H1 (cell line): ENCODE results near the gene CRNKL1. TPM values are rescaled to one million over a fixed set of nuclear protein-coding genes. Genes with fewer than 3 reads are reported as not detected.

ENCODE experiments used
- CTCF ChIA-PET: fragments of 300-600 bp; sonication (Branson Sonifier 250); formaldehyde crosslinking; loops from one replicate; lab custom pipeline; 2021; ENCODE audit not compliant: partially characterized antibody; lab: Charles Lee
- POLR2A ChIA-PET: fragments of 300-600 bp; sonication (Branson Sonifier 250); formaldehyde crosslinking; loops from one replicate; lab custom pipeline; 2021; ENCODE audit warnings: inconsistent platforms; ENCODE audit not compliant: partially characterized antibody; lab: Charles Lee
- DNase-seq, 2 experiments: peaks; one replicate each; pipeline versions ENCODE4 v3.0.0 to v3.0.0-alpha.2; 2010 to 2022; ENCODE audit warnings: low spot score in 2 of 2, low read depth in 1 of 2, mixed read lengths in 1 of 2
- FAIRE-seq: peaks from 2 replicates; lab custom pipeline; 2011; peaks lifted over from hg19 to GRCh38; lab: Jason Lieb, UNC
- H2AFZ ChIP-seq: 2 replicates; pipeline ENCODE4 v1.8.1; 2012; ENCODE audit warnings: low read length, inconsistent platforms
- H2AK5ac ChIP-seq: 2 replicates; pipeline ENCODE4 v1.6.1; 2013; ENCODE audit warnings: low read depth, low read length
- H2BK120ac ChIP-seq: replicated peaks from 2 replicates; pipeline ENCODE3; 2013; ENCODE audit warnings: low read depth, low read length, inconsistent platforms
- H2BK12ac ChIP-seq: 2 replicates; pipeline ENCODE4 v1.6.1; 2013; ENCODE audit warnings: low read depth, low read length
- H2BK15ac ChIP-seq: 2 replicates; pipeline ENCODE4 v1.6.1; 2013; ENCODE audit warnings: low read length
- H2BK20ac ChIP-seq: 2 replicates; pipeline ENCODE4 v1.6.1; 2013; ENCODE audit warnings: low read length
- H2BK5ac ChIP-seq: 2 replicates; pipeline ENCODE4 v1.6.1; 2013; ENCODE audit warnings: low read depth, low read length
- H3K14ac ChIP-seq: 2 replicates; pipeline ENCODE4 v1.6.1; 2013; ENCODE audit warnings: inconsistent platforms; ENCODE audit not compliant: insufficient read length
- H3K18ac ChIP-seq: 2 replicates; pipeline ENCODE4 v1.6.1; 2013; ENCODE audit warnings: low read length; ENCODE audit errors: extremely low read depth
- H3K23ac ChIP-seq: 2 replicates; pipeline ENCODE4 v1.6.1; 2013; ENCODE audit warnings: inconsistent platforms; ENCODE audit not compliant: insufficient read length
- H3K23me2 ChIP-seq: 2 replicates; pipeline ENCODE4 v1.6.1; 2013; ENCODE audit warnings: low read depth, low read length
- H3K27ac ChIP-seq: 2 replicates; pipeline ENCODE4 v1.6.1; 2011; ENCODE audit warnings: low read depth, low read length, inconsistent platforms
- H3K27me3 ChIP-seq, 4 experiments: replicated peaks in 1 of 4; 1 replicate in 1 of 4; 2 replicates in 3 of 4; pipeline versions ENCODE4 v1.6.1 to v1.8.1; 2011 to 2013; ENCODE audit warnings: low read length in 3 of 4, mild to moderate bottlenecking in 3 of 4, inconsistent platforms in 2 of 4, mixed read lengths in 2 of 4, moderate library complexity in 1 of 4; ENCODE audit not compliant: control insufficient read depth in 3 of 4, insufficient read depth in 3 of 4; ENCODE audit errors: extremely low read depth in 1 of 4
- H3K36me3 ChIP-seq, 4 experiments: 2 replicates each; pipeline versions ENCODE4 v1.6.1 to v1.8.1; 2011 to 2013; ENCODE audit warnings: mild to moderate bottlenecking in 4 of 4, low read length in 3 of 4, moderate library complexity in 2 of 4, control low read depth in 1 of 4, inconsistent platforms in 1 of 4; ENCODE audit not compliant: insufficient read depth in 4 of 4, control insufficient read depth in 2 of 4
- H3K4ac ChIP-seq: replicated peaks from 2 replicates; pipeline ENCODE3; 2013; ENCODE audit warnings: low read length, low read depth, mixed read lengths, inconsistent platforms; ENCODE audit not compliant: insufficient read length
- H3K4me1 ChIP-seq, 4 experiments: replicated peaks in 1 of 4; 1 replicate in 1 of 4; 2 replicates in 3 of 4; pipeline versions ENCODE4 v1.6.1 to v1.8.1; 2011 to 2013; ENCODE audit warnings: low read length in 3 of 4, inconsistent platforms in 2 of 4, mixed read lengths in 1 of 4; ENCODE audit not compliant: insufficient read depth in 4 of 4, control insufficient read depth in 3 of 4
- H3K4me2 ChIP-seq, 2 experiments: 2 replicates each; pipeline versions ENCODE4 v1.6.1 to v1.8.1; 2011 to 2013; ENCODE audit warnings: low read depth in 2 of 2, low read length in 2 of 2, control low read depth in 1 of 2, inconsistent platforms in 1 of 2, mild to moderate bottlenecking in 1 of 2; ENCODE audit not compliant: insufficient read depth in 1 of 2
- H3K4me3 ChIP-seq, 4 experiments: fragments of 200-600, 300-600 bp in 1 of 4; sonication (generic), shearing (Covaris generic), sonication (Bioruptor Twin) in 1 of 4; 2 replicates each; pipeline versions ENCODE4 v1.5.1 to v1.8.1; 2011 to 2016; ENCODE audit warnings: low read length in 4 of 4, low read depth in 3 of 4, control low read depth in 2 of 4, inconsistent platforms in 2 of 4, mild to moderate bottlenecking in 2 of 4, mixed read lengths in 1 of 4, moderate library complexity in 1 of 4; ENCODE audit not compliant: insufficient read depth in 2 of 4; ENCODE audit errors: extremely low read depth in 1 of 4
- H3K56ac ChIP-seq: replicated peaks from 2 replicates; pipeline ENCODE3; 2013; ENCODE audit warnings: low read depth, mild to moderate bottlenecking, mixed read lengths, low read length, inconsistent platforms; ENCODE audit not compliant: insufficient read length
- H3K79me1 ChIP-seq: 2 replicates; pipeline ENCODE4 v1.6.1; 2013; ENCODE audit warnings: low read depth, low read length, control low read depth
- H3K79me2 ChIP-seq, 2 experiments: 2 replicates each; pipeline versions ENCODE4 v1.6.1 to v1.8.1; 2012 to 2013; ENCODE audit warnings: low read length in 2 of 2, mild to moderate bottlenecking in 2 of 2, inconsistent platforms in 1 of 2; ENCODE audit not compliant: insufficient read depth in 2 of 2, control insufficient read depth in 1 of 2
- H3K9ac ChIP-seq, 4 experiments: replicated peaks in 1 of 4; 1 replicate in 1 of 4; 2 replicates in 3 of 4; pipeline versions ENCODE4 v1.6.1 to v1.8.1; 2011 to 2013; ENCODE audit warnings: low read depth in 3 of 4, low read length in 3 of 4, control low read depth in 2 of 4, mild to moderate bottlenecking in 2 of 4, moderate library complexity in 2 of 4, inconsistent platforms in 1 of 4; ENCODE audit errors: extremely low read depth in 1 of 4
- H3K9me3 ChIP-seq, 2 experiments: 2 replicates each; pipeline versions ENCODE4 v1.6.1 to v1.8.1; 2012 to 2013; ENCODE audit warnings: mild to moderate bottlenecking in 2 of 2, moderate library complexity in 2 of 2, control low read depth in 1 of 2, inconsistent platforms in 1 of 2, low read depth in 1 of 2, low read length in 1 of 2, mixed read lengths in 1 of 2; ENCODE audit not compliant: insufficient read depth in 2 of 2
- H4K20me1 ChIP-seq, 2 experiments: replicated peaks in 1 of 2; 2 replicates each; pipeline versions ENCODE3 to v1.8.1; 2011 to 2013; ENCODE audit warnings: inconsistent platforms in 2 of 2, low read length in 2 of 2, mild to moderate bottlenecking in 1 of 2; ENCODE audit not compliant: insufficient read depth in 2 of 2, control insufficient read depth in 1 of 2
- H4K5ac ChIP-seq: 2 replicates; pipeline ENCODE4 v1.6.1; 2013; ENCODE audit warnings: low read length, low read depth, mixed read lengths, inconsistent platforms; ENCODE audit not compliant: insufficient read length
- H4K8ac ChIP-seq: 2 replicates; pipeline ENCODE4 v1.8.0; 2013; ENCODE audit warnings: mild to moderate bottlenecking, moderate library complexity, low read length, inconsistent platforms; ENCODE audit not compliant: insufficient read depth; ENCODE audit errors: extremely low read depth
- H4K91ac ChIP-seq: replicated peaks from 2 replicates; pipeline ENCODE3; 2013; ENCODE audit warnings: low read length, mixed read lengths, inconsistent platforms; ENCODE audit not compliant: insufficient read length
- ASH2L ChIP-seq: fragments of 200-600, 300-600 bp; sonication (generic); IDR thresholded peaks from one replicate; pipeline ENCODE4 v1.7.1; 2017; ENCODE audit warnings: low read length
- BACH1 ChIP-seq: IDR thresholded peaks from 2 replicates; pipeline ENCODE4 v1.6.1; 2012; ENCODE audit warnings: low read length, improper control_type of control experiment
- EZH2 ChIP-seq: fragments of 200-600 bp; sonication (generic); IDR thresholded peaks from 2 replicates; pipeline ENCODE4 v1.7.1; 2012; ENCODE audit warnings: low read depth, mild to moderate bottlenecking, moderate library complexity, low read length, inconsistent platforms; ENCODE audit not compliant: severe bottlenecking
- FOSL1 ChIP-seq: IDR thresholded peaks from 2 replicates; pipeline ENCODE4 v1.6.1; 2011; ENCODE audit warnings: mild to moderate bottlenecking, low read depth, low read length, moderate library complexity; ENCODE audit not compliant: insufficient read depth
- HDAC6 ChIP-seq: IDR thresholded peaks from one replicate; pipeline ENCODE4 v1.7.1; 2012; ENCODE audit warnings: low read depth, mild to moderate bottlenecking, inconsistent platforms, low read length, moderate library complexity
- JUND ChIP-seq: IDR thresholded peaks from 2 replicates; pipeline ENCODE4 v1.6.1; 2011; ENCODE audit warnings: mild to moderate bottlenecking, improper control_type of control experiment, low read length
- KDM1A ChIP-seq: fragments of 200-600, 300-600 bp; sonication (generic); IDR thresholded peaks from 2 replicates; pipeline ENCODE4 v1.7.1; 2016; ENCODE audit warnings: mild to moderate bottlenecking, low read length, borderline replicate concordance
- MAFK ChIP-seq: IDR thresholded peaks from 2 replicates; pipeline ENCODE4 v1.6.1; 2012; ENCODE audit warnings: low read depth, mild to moderate bottlenecking, improper control_type of control experiment, low read length
- NRF1 ChIP-seq: IDR thresholded peaks from 2 replicates; pipeline ENCODE4 v1.6.1; 2011; ENCODE audit warnings: mild to moderate bottlenecking, low read depth, low read length, improper control_type of control experiment
- RXRA ChIP-seq: IDR thresholded peaks from 2 replicates; pipeline ENCODE4 v1.6.1; 2011; ENCODE audit warnings: low read depth, mild to moderate bottlenecking, low read length, moderate library complexity; ENCODE audit not compliant: insufficient read depth
- SIN3A ChIP-seq, 2 experiments: IDR thresholded peaks in 1 of 2; conservative IDR thresholded peaks in 1 of 2; 2 replicates each; pipeline ENCODE4 v1.6.1; 2011 to 2012; ENCODE audit warnings: low read length in 2 of 2, improper control_type of control experiment in 1 of 2, low read depth in 1 of 2, mild to moderate bottlenecking in 1 of 2
- SUZ12 ChIP-seq: fragments of 200-600 bp; sonication (generic); IDR thresholded peaks from 2 replicates; pipeline ENCODE4 v1.6.1; 2012; ENCODE audit warnings: mild to moderate bottlenecking, inconsistent platforms, low read length, moderate library complexity, mixed read lengths
- WGBS, 2 experiments: shearing (Covaris generic) in 1 of 2; methylation state at CpG; one replicate each; pipeline versions ENCODE4 v1.1.6 to v1.1.7; 2013 to 2015; ENCODE audit warnings: low lambda C conversion rate in 2 of 2, mixed read lengths in 2 of 2, inconsistent platforms in 1 of 2, low coverage in 1 of 2, missing lambda C conversion rate in 1 of 2; ENCODE audit not compliant: insufficient replicate concordance in 2 of 2, insufficient coverage in 1 of 2, insufficient read length in 1 of 2; ENCODE audit errors: extremely low coverage in 1 of 2, missing lambda C conversion rate in 1 of 2; 5-methylcytosine and 5-hydroxymethylcytosine counted together
- polyA plus RNA-seq, 7 experiments: library from polyadenylated mRNA; depleted of rRNA in 3 of 7; stranded (reverse) in 5 of 7; unstranded in 2 of 7; fragments of >200 nt in 5 of 7; fragments of 200-250 nt in 2 of 7; gene quantifications; 1 replicate in 5 of 7; 2 replicates in 1 of 7; 4 replicates in 1 of 7; pipeline versions ENCODE4 v1.2.1 to v1.2.3, GENCODE V29; 2011 to 2013; ENCODE audit warnings: missing spikeins in 2 of 7, mixed read lengths in 2 of 7
- total RNA-seq: library from RNA; stranded (reverse); fragmentation: NEBNext Ultra II Directional; extraction: Animal tissue kit (Norgen Biotek cat#: 25700); gene quantifications from 2 replicates; pipeline ENCODE4 v1.2.1, GENCODE V29; 2021

CRNKL1 gene
- total and polyA plus RNA-seq, 2 of the 8 experiments (the other 6 are each of a cell fraction or from before 2014, with no cell fraction given) = 4.0 to 26.5 TPM

- FAIRE-seq (no peak), DNase-seq (no peak)
- Histone ChIP-seq H3K27ac (no peak overlapping the region), H3K4me1 (no peaks in the 10 kb centered on the region), H3K79me1 (no peaks in the 10 kb centered on the region), H2BK20ac (no peak overlapping the region), H2BK5ac (no peak overlapping the region), H2AK5ac (no peak overlapping the region), H2BK15ac (no peak overlapping the region), H3K4me2 (no peak overlapping the region), H3K4me3 (no peak overlapping the region), H4K5ac (no peak overlapping the region), H3K36me3 (no peaks in the 10 kb centered on the region), H3K23me2 (no peaks in the 10 kb centered on the region), H4K20me1 (no peaks in the 10 kb centered on the region), H3K23ac (no peak overlapping the region), H2AFZ (no peak overlapping the region), H2BK12ac (no peak overlapping the region), H4K8ac (no peak overlapping the region), H4K91ac (no peak overlapping the region)
- WGBS, 2 experiments = 89% methylated on average over 10 of the region's 10 CpGs; no CpG with 5 or more reads in 1 of the 2 experiments
- POLR2A ChIA-PET = no interaction called here
- TF ChIP-seq ASH2L = no peak
- no peak for TF ChIP-seq FOSL1
- no peak for TF ChIP-seq RXRA
- no peak for TF ChIP-seq KDM1A
- no peak for TF ChIP-seq MAFK
- TF ChIP-seq NRF1 = no peak
- TF ChIP-seq EZH2 = no peak
- no peak for TF ChIP-seq SUZ12
- no peak for TF ChIP-seq BACH1
- TF ChIP-seq SIN3A (conservative IDR thresholded peaks at IDR 0.05 in 1 of 2, IDR thresholded peaks at IDR 0.05 in 1 of 2; ENCODE audit: low read depth in 1 of 2, low read length in 2 of 2) = no peak
- TF ChIP-seq HDAC6 = no peak
- TF ChIP-seq JUND = no peak
- TF ChIP-seq, all 59 proteins: peak for 0
- Histone ChIP-seq H3K27me3 (no peaks in the 10 kb centered on the region), H2BK120ac (no peak overlapping the region), H3K9me3 (no peaks in the 10 kb centered on the region), H3K4ac (no peak overlapping the region), H3K56ac (no peak overlapping the region), H3K14ac (no peak overlapping the region), H3K9ac (no peak overlapping the region), H3K79me2 (no peaks in the 10 kb centered on the region), H3K18ac (no peak overlapping the region)
- CTCF ChIA-PET = interaction anchor here (0.7 to 1.6 kb wide), 5 partner anchors 10 to 1348 kb away, joined by 3 to 7 read pairs (median 4); no protein-coding TSS in a partner anchor
These were observed 43.0 kb upstream of the CRNKL1 start for GRCh38 chr20:20095114-20095872.
